HG02885 (cell line): ENCODE data around the gene KCNG1.
"Not testable (repeated sequence)": the region's sequence is repeated elsewhere in the genome, so short reads cannot be mapped to it uniquely, and the experiment has no call there.

Experiments used
- ATAC-seq: cut with Tn5 transposase; IDR thresholded peaks from one replicate; pipeline ENCODE4 v1.9.1; 2021; ENCODE audit warnings: mild to moderate bottlenecking; ENCODE audit not compliant: unreplicated experiment, poor library complexity

KCNG1 gene

DNA sequence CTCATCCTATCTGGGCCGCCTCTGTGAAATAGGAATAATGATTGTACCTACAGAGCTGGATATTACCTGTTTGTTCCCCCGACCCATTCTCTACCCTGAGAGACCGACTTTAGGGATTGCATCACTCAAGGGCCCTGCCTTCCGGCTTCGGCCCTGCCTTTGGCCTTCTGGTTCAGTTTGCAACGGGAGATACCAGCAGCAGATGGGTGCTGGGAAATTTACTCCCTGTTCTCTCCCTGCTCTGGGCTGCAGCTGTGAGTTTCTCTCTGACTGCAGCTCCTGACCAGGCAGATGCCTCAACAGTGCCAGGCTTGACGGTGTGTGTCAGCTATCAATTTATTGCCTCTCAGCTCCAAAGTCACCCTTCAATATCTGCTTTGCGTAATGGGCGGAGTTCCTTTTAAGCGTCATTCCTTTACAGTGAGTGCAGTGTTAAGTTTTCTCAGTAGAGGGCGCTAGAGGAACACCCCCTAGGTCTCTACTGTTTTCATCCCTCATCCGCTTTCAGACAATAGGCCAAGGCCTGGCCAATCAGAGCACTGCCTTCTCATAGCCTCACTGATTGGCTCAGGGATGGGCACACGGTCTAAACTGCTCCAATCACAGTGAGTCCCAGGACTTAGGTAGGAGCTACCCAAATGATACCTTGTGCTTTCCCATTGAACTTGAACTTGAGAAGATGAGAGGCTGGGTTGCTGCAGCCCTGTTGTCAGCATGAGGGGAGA, 30.0 kb downstream of the KCNG1 start:
- no peak for ATAC-seq

DNA sequence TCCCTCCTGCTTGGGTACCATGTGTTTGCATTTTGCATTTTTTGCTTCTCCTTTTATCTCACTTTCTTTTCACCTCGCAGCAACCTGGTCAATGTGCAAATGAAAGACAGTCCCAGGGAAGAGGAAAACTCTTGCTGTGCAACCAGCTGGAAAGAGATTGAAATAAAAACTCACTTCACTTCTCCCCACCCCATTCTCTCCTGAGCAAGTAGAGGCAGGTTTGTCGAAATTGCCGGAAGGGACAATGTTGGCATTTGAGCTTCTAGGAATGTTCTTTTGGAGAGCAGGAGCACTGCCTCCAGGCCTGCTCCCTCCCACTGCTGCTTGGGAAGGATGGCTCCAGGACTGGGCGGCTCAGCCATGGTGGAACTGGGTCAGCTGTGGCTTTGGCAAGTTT, 30.6 kb downstream of the KCNG1 start:
- no peak for ATAC-seq

DNA sequence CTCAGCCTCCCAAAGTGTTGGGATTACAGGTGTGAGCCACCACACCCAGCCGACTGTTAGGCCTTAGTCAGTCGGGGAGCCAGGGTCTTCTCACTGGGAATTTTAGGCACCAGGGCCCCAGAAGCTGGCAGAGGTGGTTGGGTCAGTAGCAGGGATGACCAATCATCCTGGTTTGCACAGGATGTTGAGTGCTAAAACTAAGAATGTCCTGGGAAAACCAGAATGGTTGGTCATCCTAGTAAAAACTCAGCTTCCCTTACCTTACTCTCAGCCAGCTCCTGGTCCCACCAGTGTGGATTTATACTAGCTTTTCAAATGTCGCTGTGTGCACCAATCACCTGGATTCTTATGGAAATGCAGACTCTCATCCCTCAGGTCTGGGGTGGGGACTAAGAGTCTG, 31.8 kb downstream of the KCNG1 start:
- no peak for ATAC-seq

DNA sequence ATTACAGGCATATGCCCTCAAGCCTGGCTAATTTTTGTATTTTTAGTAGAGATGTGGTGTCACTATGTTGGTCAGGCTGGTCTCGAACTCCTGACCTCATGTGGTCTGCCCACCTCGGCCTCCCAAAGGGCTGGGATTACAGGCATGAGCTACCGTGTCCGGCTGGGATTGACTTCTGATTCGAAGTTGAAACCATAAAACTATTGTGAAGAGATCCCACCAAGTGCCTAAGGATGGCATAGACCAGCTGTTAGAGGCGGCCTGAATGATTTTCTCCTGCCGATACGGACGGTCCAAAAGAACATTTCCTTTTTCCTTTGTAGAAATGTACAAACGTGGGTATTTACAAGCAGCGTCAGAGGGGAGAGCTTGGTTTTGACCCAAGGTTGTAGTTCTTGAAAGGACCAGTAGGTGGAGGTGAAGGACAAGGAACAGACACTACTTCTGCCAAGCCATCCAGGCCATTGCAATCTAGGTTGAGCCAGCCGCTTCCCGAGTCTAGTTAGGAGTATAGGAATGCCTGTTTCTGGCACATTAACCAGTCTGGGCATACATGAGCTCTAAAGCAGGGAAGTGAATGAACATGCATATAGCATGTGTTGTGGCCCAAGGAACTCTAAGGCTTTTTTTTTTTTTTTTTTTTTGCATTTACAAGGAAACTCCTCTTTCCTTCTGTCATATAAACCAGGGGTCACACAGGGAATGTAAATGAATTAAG, 35.3 kb downstream of the KCNG1 start:
- peak; percentile 69 for ATAC-seq

DNA sequence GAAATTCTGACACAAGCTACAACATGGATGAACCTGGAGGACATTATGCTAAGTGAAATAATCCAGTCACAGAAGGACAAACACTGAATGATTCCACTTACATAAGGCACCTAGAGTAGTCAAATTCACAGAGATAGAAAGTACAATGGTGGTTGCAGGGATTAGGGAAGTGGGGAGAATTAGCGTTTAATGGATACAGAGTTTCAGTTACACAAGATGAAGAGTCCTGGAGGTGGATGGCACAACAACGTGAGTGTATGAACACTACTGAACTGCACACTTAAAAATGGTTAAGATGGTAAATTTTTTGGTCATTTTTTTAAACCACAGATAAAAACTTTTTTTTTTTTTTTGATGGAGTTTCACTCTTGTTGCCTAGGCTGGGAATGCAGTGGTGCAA, 39.6 kb downstream of the KCNG1 start:
- no peak for ATAC-seq

DNA sequence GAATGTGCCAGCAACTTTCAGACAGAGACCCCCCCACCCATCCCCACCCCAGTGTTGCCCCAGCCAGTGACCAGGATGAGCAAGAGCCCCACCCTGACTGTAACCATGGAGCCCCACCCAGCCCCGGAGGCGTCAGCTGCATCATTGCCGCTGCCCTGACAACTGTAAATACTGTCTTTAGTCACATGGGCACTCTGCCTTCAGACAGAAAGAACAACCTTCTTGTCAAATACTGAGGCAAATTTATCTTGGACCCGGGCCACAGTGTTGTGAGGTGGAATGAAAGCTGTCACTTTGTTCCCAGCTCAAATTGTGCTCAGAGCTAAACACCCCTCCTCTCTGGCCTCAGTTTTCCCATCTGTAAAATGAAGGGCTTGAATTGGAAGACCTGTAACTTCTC, 40.5 kb downstream of the KCNG1 start:
- no peak for ATAC-seq

DNA sequence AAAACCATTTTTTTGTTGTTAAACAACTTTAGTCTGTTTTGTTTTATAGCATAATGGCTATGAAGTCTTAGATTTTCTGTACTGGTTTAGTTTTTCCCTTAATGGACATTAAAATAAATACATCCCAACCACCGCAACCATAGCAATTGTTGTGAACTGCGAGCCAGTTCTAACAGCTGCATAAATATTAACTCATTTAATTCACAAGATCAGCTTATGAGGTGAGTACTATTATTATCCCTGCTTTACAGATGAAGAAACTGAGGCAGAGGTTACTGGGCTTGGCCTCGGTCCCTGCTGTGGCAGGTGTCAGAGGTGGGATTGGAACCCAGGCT, 41.2 kb downstream of the KCNG1 start:
- no peak for ATAC-seq

DNA sequence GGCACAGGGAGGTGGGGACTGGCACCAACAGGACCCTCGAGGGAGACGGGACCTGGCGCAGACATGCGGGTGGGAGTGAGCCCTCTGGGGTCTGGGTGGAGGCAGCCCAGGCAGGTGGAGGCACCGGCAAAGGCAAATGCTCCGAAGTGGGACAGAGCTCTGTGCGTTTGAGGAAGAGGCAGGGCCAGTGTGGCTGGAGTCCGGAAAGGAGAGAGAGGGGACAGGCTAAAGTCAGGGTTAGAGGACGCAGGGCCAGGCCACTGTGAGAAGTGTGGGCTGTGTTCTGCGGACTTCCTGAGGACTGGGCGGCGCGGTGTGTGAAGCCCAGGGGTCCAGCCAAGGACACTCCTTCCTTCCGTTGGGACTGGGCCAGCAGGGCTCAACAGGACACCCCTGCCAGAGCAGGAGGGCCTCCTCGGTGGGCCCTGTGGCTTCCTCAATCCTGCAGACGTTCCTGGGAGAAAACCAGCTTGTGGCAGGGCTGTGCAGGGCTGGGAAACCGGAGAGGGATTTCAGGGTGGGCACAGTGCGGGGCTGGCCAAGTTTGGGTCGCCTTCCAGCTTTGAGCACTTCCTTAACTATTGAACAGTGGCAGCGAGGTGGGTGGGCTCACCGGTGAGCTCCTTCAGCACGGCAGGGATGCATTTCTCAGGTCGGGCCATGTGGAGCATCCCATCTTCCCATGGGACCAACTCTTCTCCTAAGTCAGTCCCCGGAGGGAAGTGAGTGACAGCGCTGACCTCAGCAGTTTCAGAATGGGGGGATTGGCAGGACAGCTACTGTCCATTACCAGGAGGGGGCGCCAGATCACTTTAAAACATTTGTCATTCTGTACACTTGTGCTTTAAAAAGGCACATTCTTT, 41.8 kb downstream of the KCNG1 start:
- no peak for ATAC-seq

DNA sequence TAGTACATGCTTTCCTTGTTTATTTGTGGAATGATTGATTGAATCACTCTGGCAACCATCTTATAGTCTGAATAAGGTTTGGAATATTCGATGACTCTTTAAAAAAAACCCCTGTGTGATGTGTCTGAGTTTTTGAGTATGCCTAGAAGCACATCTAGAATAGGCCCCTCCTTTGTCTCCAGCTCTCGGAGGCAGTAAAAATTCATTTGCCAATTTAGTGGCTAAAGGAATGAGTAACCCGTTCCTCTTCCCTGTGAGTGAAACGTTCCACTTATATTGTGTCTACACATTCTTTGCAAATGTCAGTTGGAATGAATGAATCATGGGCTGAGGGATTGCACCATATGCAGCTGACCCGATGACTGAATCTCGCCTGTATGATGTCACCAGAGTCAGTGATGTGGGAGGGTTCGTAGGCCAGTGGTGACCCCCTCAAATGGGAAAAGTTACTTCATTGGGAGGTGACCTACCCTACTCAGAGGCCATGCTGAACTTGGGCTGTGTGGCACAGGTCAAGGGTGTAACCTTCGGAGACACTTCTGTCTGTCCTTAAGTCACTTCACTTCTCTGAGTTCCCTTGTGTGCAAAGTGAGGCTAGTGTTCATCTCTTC, 42.7 kb downstream of the KCNG1 start:
- no peak for ATAC-seq

DNA sequence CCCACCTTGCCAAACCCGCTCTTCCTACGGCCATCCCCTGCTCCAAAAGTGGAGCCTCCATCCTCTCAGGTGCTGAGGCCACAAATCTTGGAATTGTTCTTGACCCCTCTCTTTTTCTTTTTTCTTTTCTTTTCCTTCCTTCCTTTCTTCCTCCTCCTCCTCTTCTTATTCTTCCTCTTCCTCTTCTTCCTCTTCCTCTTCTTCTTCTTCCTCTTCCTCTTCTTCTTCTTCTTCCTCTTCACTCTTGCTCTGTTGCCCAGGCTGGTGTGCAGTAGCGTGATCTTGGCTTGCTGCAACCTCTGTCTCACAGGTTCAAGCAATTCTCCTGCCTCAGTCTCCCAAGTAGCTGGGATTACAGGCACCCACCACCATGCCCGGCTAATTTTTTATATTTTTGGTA, 44.4 kb downstream of the KCNG1 start:
- ATAC-seq: not testable (repeated sequence)

DNA sequence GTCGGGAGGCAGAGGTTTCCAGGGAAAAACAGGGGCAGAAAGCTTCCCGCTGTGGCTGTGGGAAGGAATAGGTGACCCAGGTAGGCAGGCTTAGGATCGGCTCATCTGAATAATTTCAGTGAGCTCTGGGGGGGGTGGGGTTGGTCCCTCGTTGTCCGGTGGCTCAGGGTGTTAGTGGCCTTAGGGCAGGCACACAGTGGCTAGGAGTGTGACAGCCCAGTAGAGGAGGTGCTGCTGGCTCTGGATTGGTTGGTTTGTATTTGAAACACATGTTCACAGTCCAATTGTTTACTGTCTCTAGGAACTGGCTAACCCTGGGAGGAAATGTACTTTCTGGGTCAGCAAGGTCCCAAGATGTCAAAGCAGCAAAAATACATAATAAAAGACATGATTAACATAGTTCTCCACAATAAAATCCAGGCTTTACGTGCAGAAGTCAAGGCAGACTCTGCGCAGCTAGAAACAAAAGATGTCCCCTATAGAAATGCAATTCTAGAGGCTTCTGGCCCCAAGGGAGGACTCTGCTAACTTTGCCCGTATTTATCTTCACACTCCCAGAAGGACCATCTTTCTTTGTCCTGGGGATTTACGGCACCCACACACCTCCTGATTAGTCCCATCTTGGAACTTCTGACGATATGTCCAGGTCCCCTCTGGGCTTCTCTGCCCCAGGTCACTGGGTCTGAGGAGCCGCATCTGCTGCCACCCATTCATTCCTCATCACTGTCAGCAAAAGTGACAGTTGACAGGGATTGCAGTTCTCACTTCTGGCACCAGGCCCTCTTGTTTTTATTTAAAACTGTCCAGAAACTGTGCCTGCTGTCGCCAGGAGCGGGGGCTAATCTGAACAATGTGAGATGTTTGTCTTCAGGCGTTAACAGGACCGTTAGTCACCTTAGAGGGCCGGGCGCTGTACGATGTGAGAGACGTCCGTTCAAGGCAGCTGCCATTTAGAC, 45.6 kb downstream of the KCNG1 start:
- ATAC-seq: no peak

DNA sequence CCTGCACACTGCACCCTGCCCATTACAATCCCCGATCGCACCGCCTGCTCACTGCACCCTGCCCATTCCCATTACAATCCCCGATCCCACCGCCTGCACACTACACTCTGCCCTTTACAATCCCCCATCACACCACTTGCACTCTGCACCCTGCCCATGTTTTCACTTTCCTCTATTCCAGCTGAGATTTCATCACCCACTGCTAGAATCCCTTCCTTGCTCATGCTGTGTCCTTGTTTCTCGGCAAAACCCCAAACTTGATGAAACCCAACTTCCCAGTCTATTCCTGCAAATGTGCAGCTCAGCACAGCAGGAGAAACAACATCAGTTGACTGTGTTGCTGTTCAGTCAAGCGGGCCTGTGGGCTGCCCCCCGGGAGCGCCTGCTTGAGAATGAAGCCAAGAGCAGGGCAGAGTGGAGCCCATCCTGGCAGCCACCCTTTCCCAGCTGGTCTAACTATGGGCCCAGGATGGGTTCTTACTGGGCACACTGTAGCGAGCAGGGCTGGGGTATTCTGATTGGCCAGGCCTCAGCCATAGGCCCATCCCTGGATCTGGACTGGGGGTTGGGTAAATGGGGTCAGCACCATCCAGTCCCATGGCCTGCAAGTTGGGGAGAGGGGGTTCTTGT, 47.1 kb downstream of the KCNG1 start:
- ATAC-seq: no peak

DNA sequence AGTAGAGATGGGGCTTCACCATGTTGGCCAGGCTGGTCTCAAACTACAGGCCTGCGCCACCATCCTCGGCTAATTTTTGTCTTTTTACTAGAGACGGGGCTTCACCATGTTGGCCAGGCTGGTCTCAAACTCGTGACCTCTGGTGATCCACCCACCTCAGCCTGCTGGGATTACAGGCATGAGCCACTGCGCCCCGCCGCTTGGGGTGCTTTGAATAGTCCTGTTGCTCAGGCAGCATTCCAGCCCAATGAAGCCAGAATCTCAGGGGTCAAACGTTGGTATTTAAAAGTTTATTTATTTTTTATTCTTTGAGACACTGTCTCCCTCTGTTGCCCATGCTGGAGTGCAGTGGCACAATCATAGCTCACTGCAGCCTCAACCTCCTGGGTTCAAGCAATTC, 53.0 kb downstream of the KCNG1 start:
- no peak for ATAC-seq

DNA sequence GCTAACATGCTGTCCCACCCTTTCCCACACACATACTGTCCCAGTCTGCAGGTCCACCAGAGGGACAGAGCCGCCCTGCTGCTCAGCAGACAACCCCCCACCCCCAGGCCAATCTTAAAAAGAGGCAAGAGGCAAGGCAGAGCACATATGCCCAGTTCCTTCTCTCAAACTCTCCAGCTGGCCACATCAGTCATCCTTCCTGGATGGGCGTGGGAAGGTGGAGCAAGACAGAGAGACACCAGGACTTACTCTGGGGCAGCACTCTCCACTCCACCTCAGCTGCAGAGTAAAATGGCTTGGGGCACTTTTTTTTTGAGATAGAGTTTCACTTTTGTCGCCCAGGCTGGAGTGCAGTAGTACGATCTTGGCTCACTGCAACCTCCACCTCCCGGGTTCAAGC, 53.5 kb downstream of the KCNG1 start:
- no peak for ATAC-seq

DNA sequence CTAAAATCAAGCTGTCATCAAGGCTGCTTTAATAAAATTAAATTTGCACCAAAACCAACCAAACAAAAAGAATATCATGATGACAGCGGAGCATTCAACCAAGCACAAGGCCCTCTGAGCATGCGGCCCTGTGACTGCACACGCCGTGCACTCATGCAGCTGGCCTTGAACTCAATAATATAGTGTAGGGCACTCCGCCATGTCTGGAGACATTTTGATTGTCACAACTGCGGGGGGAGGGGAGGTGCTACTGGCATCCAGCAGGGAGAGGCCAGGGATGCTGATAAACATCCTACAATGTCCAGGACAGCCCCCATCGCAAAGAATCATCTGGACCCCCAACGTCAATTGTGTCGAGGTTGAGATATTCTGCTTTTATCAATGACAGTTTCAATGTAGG, 54.6 kb downstream of the KCNG1 start:
- no peak for ATAC-seq

DNA sequence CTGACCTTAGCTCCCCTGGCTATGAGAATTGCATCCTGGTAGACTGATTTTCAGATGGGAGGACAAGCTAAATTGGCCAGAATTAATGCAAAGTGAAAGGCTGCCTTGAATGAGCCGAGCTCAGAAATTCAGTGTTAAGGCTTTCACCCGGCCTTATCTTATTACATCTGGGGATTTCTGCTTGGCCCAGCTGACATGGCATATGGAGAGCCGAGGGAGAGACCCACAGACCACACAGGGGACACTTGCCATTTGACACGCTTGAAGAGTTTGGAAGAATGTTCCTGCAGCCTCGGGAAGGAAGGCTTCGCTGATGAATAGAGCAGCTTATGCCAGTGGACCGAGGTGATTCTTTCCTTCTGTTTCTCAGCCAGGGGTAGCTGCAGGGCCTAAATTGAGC, 55.3 kb downstream of the KCNG1 start:
- no peak for ATAC-seq

DNA sequence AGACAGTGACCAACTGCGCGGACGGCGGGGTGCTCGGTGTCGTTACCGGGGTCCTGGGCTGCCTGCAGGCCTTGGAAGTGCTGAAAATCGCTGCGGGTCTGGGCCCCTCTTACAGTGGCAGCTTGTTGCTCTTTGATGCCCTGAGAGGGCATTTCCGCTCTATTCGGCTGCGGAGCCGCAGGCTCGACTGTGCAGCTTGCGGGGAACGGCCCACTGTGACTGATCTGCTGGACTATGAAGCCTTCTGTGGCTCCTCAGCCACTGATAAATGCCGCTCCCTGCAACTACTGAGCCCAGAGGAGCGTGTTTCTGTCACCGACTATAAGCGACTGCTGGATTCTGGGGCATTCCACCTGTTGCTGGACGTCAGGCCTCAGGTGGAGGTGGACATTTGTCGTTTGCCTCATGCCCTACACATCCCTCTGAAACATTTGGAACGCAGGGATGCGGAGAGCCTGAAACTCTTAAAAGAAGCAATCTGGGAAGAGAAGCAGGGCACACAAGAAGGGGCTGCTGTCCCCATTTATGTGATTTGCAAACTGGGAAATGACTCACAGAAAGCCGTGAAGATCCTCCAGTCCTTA, 63.3 kb downstream of the KCNG1 start:
- no peak for ATAC-seq

DNA sequence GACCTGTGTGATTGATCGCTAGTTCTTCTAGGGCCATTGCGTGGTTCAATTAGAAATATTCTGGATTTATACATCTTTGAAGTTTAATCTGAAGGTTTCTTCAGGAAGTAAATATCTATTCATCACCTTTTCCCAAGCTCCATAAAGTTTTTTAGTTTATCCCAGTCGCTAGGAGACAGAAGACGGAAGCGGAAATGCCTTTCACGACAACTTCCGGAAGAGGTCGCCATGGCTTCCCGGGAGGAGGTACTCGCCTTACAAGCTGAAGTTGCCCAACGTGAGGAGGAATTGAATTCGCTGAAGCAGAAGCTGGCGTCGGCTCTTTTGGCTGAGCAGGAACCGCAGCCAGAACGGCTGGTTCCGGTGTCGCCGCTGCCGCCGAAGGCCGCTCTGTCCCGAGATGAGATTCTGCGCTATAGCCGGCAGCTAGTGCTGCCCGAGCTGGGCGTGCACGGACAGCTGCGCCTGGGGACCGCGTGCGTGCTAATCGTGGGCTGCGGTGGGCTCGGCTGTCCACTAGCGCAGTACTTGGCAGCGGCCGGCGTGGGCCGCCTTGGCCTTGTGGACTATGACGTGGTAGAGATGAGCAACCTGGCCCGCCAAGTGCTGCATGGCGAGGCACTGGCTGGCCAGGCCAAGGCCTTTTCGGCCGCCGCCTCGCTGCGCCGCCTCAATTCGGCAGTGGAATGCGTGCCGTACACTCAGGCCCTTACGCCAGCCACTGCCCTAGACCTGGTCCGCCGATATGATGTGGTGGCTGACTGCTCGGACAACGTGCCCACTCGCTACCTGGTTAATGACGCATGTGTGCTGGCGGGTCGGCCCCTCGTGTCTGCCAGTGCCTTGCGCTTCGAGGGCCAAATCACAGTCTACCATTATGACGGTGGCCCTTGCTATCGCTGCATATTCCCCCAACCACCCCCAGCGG, 64.0 kb downstream of the KCNG1 start, which contains the start of gene MOCS3:
Gene MOCS3 (plus strand): TSS at position 204 of the 928 bp plus-strand sequence. CDS start 25 bp downstream, at position 229.
- peak; percentile 83 for ATAC-seq
